Endothelial cell of umbilical vein (primary cell): ENCODE data around the gene ECT2. TPM values are rescaled to one million over a fixed set of nuclear protein-coding genes. Genes with fewer than 3 reads are reported as not detected.
A peak's percentile ranks its signal among the peaks of the same experiment; 100 is the strongest.

ENCODE experiments used
- BruUV-seq: library from RNA; stranded (reverse); fragments of 400-500 nt; replicated peaks from 2 replicates; lab custom pipeline; 2021; lab: Mats Ljungman, UMichigan
- CTCF ChIA-PET: fragments of 300-600, 350-600 bp; sonication (Branson Sonifier 250); formaldehyde crosslinking; loops from one replicate; lab custom pipeline; 2021; ENCODE audit warnings: antibody characterized with exemption, inconsistent platforms; lab: Charles Lee
- POLR2A ChIA-PET: fragments of 300-600, 350-600 bp; sonication (Branson Sonifier 250); formaldehyde crosslinking; loops from one replicate; lab custom pipeline; 2021; ENCODE audit warnings: antibody characterized with exemption, inconsistent platforms; lab: Charles Lee
- DNase-seq: peaks from one replicate; pipeline ENCODE4 v3.0.0-alpha.2; 2011; ENCODE audit warnings: low read depth, low spot score
- FAIRE-seq: peaks from 2 replicates; lab custom pipeline; 2011; peaks lifted over from hg19 to GRCh38; lab: Jason Lieb, UNC
- H2AFZ ChIP-seq: 2 replicates; pipeline ENCODE4 v1.6.0; 2012; ENCODE audit warnings: low read depth, low read length, control low read depth, inconsistent platforms
- H3K27ac ChIP-seq: 2 replicates; pipeline ENCODE4 v1.5.1; 2011; ENCODE audit warnings: low read depth, mild to moderate bottlenecking, control low read depth, low read length, moderate library complexity; ENCODE audit not compliant: insufficient read depth
- H3K27me3 ChIP-seq, 2 experiments: 2 replicates each; pipeline versions ENCODE4 v1.6.0 to v1.6.1; 2011; ENCODE audit warnings: low read length in 2 of 2, mixed read lengths in 1 of 2; ENCODE audit not compliant: control insufficient read depth in 2 of 2, insufficient read depth in 2 of 2
- H3K36me3 ChIP-seq, 2 experiments: 2 replicates in 1 of 2; 3 replicates in 1 of 2; pipeline ENCODE4 v1.5.1; 2011; ENCODE audit warnings: low read length in 2 of 2, mild to moderate bottlenecking in 1 of 2, moderate library complexity in 1 of 2; ENCODE audit not compliant: control insufficient read depth in 2 of 2, insufficient read depth in 2 of 2; ENCODE audit errors: extremely low read depth in 1 of 2
- H3K4me1 ChIP-seq: 3 replicates; pipeline ENCODE4 v1.5.1; 2011; ENCODE audit warnings: mild to moderate bottlenecking, low read length; ENCODE audit not compliant: control insufficient read depth, insufficient read depth; ENCODE audit errors: extremely low read depth
- H3K4me2 ChIP-seq: 2 replicates; pipeline ENCODE4 v1.6.1; 2011; ENCODE audit warnings: low read length, control low read depth, mixed read lengths; ENCODE audit not compliant: insufficient read depth
- H3K4me3 ChIP-seq, 3 experiments: fragments of 200-600 bp in 1 of 3; sonication (generic), shearing (Covaris generic) in 1 of 3; replicated peaks in 1 of 3; 2 replicates each; pipeline ENCODE4 v1.5.1; 2011 to 2016; ENCODE audit warnings: control low read depth in 3 of 3, low read length in 3 of 3, mild to moderate bottlenecking in 2 of 3, inconsistent platforms in 1 of 3, low read depth in 1 of 3, moderate library complexity in 1 of 3; ENCODE audit not compliant: insufficient read depth in 1 of 3
- H3K79me2 ChIP-seq: 2 replicates; pipeline ENCODE4 v1.6.0; 2012; ENCODE audit warnings: low read length, inconsistent platforms; ENCODE audit not compliant: control insufficient read depth, insufficient read depth
- H3K9ac ChIP-seq: replicated peaks from 2 replicates; pipeline ENCODE3; 2011; ENCODE audit warnings: low read length, control low read depth; ENCODE audit not compliant: insufficient read depth; ENCODE audit errors: extremely low read depth
- H3K9me1 ChIP-seq: replicated peaks from 3 replicates; pipeline ENCODE4 v1.6.0; 2011; ENCODE audit warnings: mild to moderate bottlenecking, low read length; ENCODE audit not compliant: control insufficient read depth, insufficient read depth; ENCODE audit errors: extremely low read depth
- H3K9me3 ChIP-seq: replicated peaks from 2 replicates; pipeline ENCODE4 v1.5.1; 2012; ENCODE audit warnings: low read length, inconsistent platforms; ENCODE audit not compliant: control insufficient read depth, insufficient read depth
- H4K20me1 ChIP-seq: replicated peaks from 2 replicates; pipeline ENCODE3; 2011; ENCODE audit warnings: mild to moderate bottlenecking, low read length; ENCODE audit not compliant: control insufficient read depth, insufficient read depth; ENCODE audit errors: extremely low read depth
- EZH2 ChIP-seq: IDR thresholded peaks from 2 replicates; pipeline ENCODE4 v1.6.1; 2012; ENCODE audit warnings: borderline replicate concordance, low read depth, mild to moderate bottlenecking, moderate library complexity, low read length, inconsistent platforms; ENCODE audit not compliant: severe bottlenecking
- FOS ChIP-seq: IDR thresholded peaks from 2 replicates; pipeline ENCODE4 v1.6.1; 2011; ENCODE audit warnings: mild to moderate bottlenecking, low read length, moderate library complexity, borderline replicate concordance; ENCODE audit not compliant: insufficient read depth
- GATA2 ChIP-seq: IDR thresholded peaks from 2 replicates; pipeline ENCODE4 v1.7.0; 2011; ENCODE audit warnings: low read depth, mild to moderate bottlenecking, moderate library complexity, mixed read lengths, low read length; ENCODE audit not compliant: insufficient read length, insufficient read depth
- JUN ChIP-seq: IDR thresholded peaks from 2 replicates; pipeline ENCODE4 v1.6.1; 2011; ENCODE audit warnings: borderline replicate concordance, low read depth; ENCODE audit not compliant: insufficient read length, insufficient read depth
- MYC ChIP-seq: IDR thresholded peaks from one replicate; pipeline ENCODE4 v1.6.1; 2011; ENCODE audit warnings: mild to moderate bottlenecking, low read depth, low read length
- POLR2A ChIP-seq: IDR thresholded peaks from 2 replicates; pipeline ENCODE4 v1.6.1; 2012; ENCODE audit warnings: low read depth, mild to moderate bottlenecking, control low read depth, low read length
- POLR2AphosphoS5 ChIP-seq: IDR thresholded peaks from 2 replicates; pipeline ENCODE4 v1.6.1; 2012; ENCODE audit warnings: low read depth, mild to moderate bottlenecking, control low read depth, low read length, moderate library complexity; ENCODE audit not compliant: insufficient read depth
- dilution Hi-C: fragments of 300-500 bp; cut with MboI; formaldehyde crosslinking; loops from one replicate; pipeline ENCODE4 v1.15.0; 2019; ENCODE audit warnings: low sequenced_read_pairs; ENCODE audit not compliant: extremely low pct_ligation_motif_present
- intact Hi-C: fragments of 100-400 bp; cut with micrococcal nuclease; formaldehyde crosslinking; loops from one replicate; pipeline ENCODE4 v1.10.0; 2022
- polyA plus RNA-seq, 4 experiments: library from polyadenylated mRNA; depleted of rRNA in 3 of 4; stranded (reverse) in 3 of 4; unstranded in 1 of 4; fragments of >200 nt; gene quantifications; 2 replicates each; pipeline versions ENCODE4 v1.2.1 to v1.2.3, GENCODE V29; 2011 to 2012; ENCODE audit warnings: missing spikeins in 1 of 4
- total RNA-seq: library from RNA; stranded (reverse); gene quantifications from 2 replicates; pipeline ENCODE4 v1.2.3, GENCODE V29; 2021
- TF ChIP-seq, protein P1 (sequence below): IDR thresholded peaks from 2 replicates; pipeline ENCODE4 v1.6.1; 2011; ENCODE audit not compliant: insufficient read depth, insufficient read length
- TF ChIP-seq, protein P2 (sequence below), 2 donors: IDR thresholded peaks; 1 replicate in 1 of 2; 2 replicates in 1 of 2; pipeline ENCODE4 v1.5.1; 2011; ENCODE audit warnings: low read length in 2 of 2, mild to moderate bottlenecking in 2 of 2, moderate library complexity in 2 of 2, control low read depth in 1 of 2, inconsistent platforms in 1 of 2, low read depth in 1 of 2; ENCODE audit not compliant: insufficient read depth in 1 of 2; ENCODE audit errors: extremely low read depth in 1 of 2

The ECT2 gene
- total and polyA plus RNA-seq, 2 donors (not counting 3 experiments of a cell fraction or from before 2014, with no cell fraction given): 10.3 to 47.5 TPM

DNA sequence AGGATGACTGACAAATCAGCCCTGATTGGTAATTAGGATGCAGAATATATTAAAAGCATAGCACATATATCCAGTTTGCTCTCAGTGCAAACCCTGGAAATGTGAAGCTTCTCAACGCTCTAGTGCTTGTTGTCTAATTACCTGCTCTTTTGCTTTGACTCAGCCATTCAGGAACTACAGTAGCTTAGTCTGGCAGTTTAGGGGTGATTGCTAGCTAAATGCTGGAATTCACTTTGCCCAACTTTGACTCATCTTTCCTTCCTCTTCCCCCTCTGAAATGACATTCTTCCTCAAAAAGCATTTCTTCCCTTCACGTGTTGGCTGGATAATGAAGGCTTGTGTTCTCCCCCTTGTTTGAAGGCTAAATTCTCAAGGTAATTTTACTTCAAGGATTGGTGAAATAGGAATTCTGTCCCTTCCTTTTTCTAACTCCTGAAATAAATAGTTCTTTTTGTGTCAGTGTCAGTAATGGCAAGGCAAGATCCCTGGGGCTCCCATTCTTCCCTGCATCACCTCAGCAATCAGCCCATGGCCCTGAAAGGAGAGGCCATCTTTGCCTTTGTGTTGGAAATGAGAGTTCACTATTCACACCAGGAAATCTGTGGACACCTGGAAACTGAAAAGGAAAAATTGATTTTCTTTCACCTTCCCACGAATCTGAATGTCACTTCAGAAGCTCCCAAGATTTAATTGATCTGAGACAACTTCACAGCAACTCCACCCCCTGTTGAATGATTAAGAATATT, 103.6 kb downstream of the ECT2 start:
- FAIRE-seq (no peak), DNase-seq (no peak)
- Histone ChIP-seq H3K36me3 (no peaks in the 10 kb centered on the region), H3K4me1 (peaks cover 42% of the 10 kb centered on the region), H3K79me2 (no peaks in the 10 kb centered on the region), H4K20me1 (no peaks in the 10 kb centered on the region), H3K9me1 (no peaks in the 10 kb centered on the region), H3K9me3 (no peaks in the 10 kb centered on the region), H2AFZ (no peak overlapping the region), H3K27me3 (no peaks in the 10 kb centered on the region), H3K9ac (no peak overlapping the region), H3K4me3 (no peak overlapping the region), H3K4me2 (no peak overlapping the region), H3K27ac (no peak overlapping the region)
- intact Hi-C loops (no loop called here), dilution Hi-C loops (no loop called here)
- CTCF ChIA-PET: interaction anchor here (0.8 to 1.6 kb wide), 3 partner anchors 18 to 192 kb away, joined by 3 to 4 read pairs (median 3); no protein-coding TSS in a partner anchor
- POLR2A ChIA-PET: no interaction called here
- TF ChIP-seq FOS (peak; percentile 40), POLR2A (no peak)
- no TSS peak for BruUV-seq

GRCh38 chr3:172855037-172855436, 104.5 kb downstream of the ECT2 start:
- H3K27me3 ChIP-seq: no peaks in the 10 kb centered on the region
- POLR2A ChIA-PET: no interaction called here

More at GRCh38 chr3:172855037-172855436, 104.5 kb downstream of the ECT2 start:
- H3K9me1 ChIP-seq: no peaks in the 10 kb centered on the region
- no TSS peak for BruUV-seq
- TF ChIP-seq EZH2 (no peak), POLR2AphosphoS5 (no peak), JUN (no peak), POLR2A (no peak), GATA2 (no peak), MYC (no peak), FOS (no peak)
- TF ChIP-seq, protein P1, sequence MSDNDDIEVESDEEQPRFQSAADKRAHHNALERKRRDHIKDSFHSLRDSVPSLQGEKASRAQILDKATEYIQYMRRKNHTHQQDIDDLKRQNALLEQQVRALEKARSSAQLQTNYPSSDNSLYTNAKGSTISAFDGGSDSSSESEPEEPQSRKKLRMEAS: no peak
- TF ChIP-seq, protein P2, sequence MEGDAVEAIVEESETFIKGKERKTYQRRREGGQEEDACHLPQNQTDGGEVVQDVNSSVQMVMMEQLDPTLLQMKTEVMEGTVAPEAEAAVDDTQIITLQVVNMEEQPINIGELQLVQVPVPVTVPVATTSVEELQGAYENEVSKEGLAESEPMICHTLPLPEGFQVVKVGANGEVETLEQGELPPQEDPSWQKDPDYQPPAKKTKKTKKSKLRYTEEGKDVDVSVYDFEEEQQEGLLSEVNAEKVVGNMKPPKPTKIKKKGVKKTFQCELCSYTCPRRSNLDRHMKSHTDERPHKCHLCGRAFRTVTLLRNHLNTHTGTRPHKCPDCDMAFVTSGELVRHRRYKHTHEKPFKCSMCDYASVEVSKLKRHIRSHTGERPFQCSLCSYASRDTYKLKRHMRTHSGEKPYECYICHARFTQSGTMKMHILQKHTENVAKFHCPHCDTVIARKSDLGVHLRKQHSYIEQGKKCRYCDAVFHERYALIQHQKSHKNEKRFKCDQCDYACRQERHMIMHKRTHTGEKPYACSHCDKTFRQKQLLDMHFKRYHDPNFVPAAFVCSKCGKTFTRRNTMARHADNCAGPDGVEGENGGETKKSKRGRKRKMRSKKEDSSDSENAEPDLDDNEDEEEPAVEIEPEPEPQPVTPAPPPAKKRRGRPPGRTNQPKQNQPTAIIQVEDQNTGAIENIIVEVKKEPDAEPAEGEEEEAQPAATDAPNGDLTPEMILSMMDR (IDR thresholded peaks at IDR 0.05; ENCODE audit: extremely low read depth in 1 of 2, insufficient read depth in 1 of 2, low read depth in 1 of 2, low read length in 2 of 2): no peak
- no peak overlapping the region for H3K4me2 ChIP-seq
- dilution Hi-C loops (no loop called here), intact Hi-C loops (no loop called here)
- DNase-seq: no peak
- H4K20me1 ChIP-seq: no peaks in the 10 kb centered on the region
- no peaks in the 10 kb centered on the region for H3K79me2 ChIP-seq
- no peaks in the 10 kb centered on the region for H3K9me3 ChIP-seq
- no peaks in the 10 kb centered on the region for H3K36me3 ChIP-seq
- CTCF ChIA-PET: interaction anchor here (1.0 to 1.5 kb wide), 2 partner anchors 22 to 192 kb away, joined by 3 to 4 read pairs; no protein-coding TSS in a partner anchor
- no peak overlapping the region for H3K4me3 ChIP-seq
- H3K4me1 ChIP-seq: peaks cover 45% of the 10 kb centered on the region
- FAIRE-seq: no peak
- H3K9ac ChIP-seq: no peak overlapping the region
- H3K27ac ChIP-seq: no peak overlapping the region
- no peak overlapping the region for H2AFZ ChIP-seq
